Measurements from ENCODE around the gene PRKAB2. TPM values are rescaled to one million over a fixed set of nuclear protein-coding genes. Genes with fewer than 3 reads are reported as not detected.
"Not testable (repeated sequence)": the region's sequence is repeated elsewhere in the genome, so short reads cannot be mapped to it uniquely, and the experiment has no call there.

The PRKAB2 gene
- total RNA-seq, 1 experiment from 2014 or later: 8.1 TPM

GRCh38 chr1:147201276-147201675 lies 29.0 kb upstream of the PRKAB2 start:
- no peak overlapping the region for H3K4me3 ChIP-seq
- intact Hi-C loops (cut with micrococcal nuclease; ENCODE audit: unreplicated experiment): no loop called here
- no peak for DNase-seq
- no TSS peak for BruUV-seq (replicated peaks)
- H3K9me3 ChIP-seq (ENCODE audit: insufficient read depth, low read depth): no peaks in the 10 kb centered on the region
- H3K27ac ChIP-seq: no peak overlapping the region
- TF ChIP-seq CTCF (conservative IDR thresholded peaks at IDR 0.05) (no peak), EZH2 (IDR thresholded peaks at IDR 0.05; ENCODE audit: low read depth) (no peak)
- H3K36me3 ChIP-seq (ENCODE audit: low read depth): no peaks in the 10 kb centered on the region
- CTCF ChIA-PET: no interaction called here
- no peaks in the 10 kb centered on the region for H3K27me3 ChIP-seq (ENCODE audit: insufficient read depth, low read depth)
- POLR2A ChIA-PET (ENCODE audit: unreplicated experiment): interaction anchor here (0.7 kb wide), 1 partner anchor 25 kb away, joined by 4 read pairs; no protein-coding TSS in a partner anchor
- no peak overlapping the region for H2AFZ ChIP-seq
- no peaks in the 10 kb centered on the region for H4K20me1 ChIP-seq (ENCODE audit: insufficient read depth)
- H3F3A ChIP-seq (ENCODE audit: insufficient read depth, low read depth): no peaks in the 10 kb centered on the region
- no peaks in the 10 kb centered on the region for H3K4me1 ChIP-seq (replicated peaks; ENCODE audit: insufficient read depth)
- H3K9me2 ChIP-seq (ENCODE audit: insufficient read depth): 0 out of 2 replicates have a peak, but pooled peaks cover 5% of the 10 kb centered on the region
- no peaks in the 10 kb centered on the region for H3K79me2 ChIP-seq (ENCODE audit: low read depth)
- no peak overlapping the region for H3K4me2 ChIP-seq

DNA sequence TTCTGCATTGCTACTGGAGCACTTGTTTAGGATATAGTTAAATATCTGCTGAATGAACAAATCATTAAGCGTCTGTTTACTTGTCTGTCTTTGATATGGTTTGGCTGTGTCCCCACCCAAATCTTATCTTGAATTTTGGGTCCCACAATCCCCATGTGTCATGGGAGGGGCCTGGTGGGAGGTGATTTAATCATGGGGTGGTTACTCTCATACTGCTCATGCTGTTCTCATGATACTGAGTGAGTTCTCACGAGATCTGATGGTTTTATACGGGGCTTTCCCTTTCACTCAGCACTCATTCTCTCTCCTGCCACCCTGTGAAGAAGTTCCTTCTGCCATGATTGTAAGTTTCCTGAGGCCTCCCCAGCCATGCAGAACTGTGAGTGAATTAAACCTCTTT lies 25.1 kb upstream of the PRKAB2 start:
- BruUV-seq (replicated peaks); CTCF ChIA-PET; H3K27me3 ChIP-seq (ENCODE audit: insufficient read depth, low read depth); H3K9me3 ChIP-seq (ENCODE audit: insufficient read depth, low read depth); H4K20me1 ChIP-seq (ENCODE audit: insufficient read depth); H3K79me2 ChIP-seq (ENCODE audit: low read depth); H3K9me2 ChIP-seq (ENCODE audit: insufficient read depth); H3K4me1 ChIP-seq (replicated peaks; ENCODE audit: insufficient read depth); H3K4me2 ChIP-seq; DNase-seq; H3K36me3 ChIP-seq (ENCODE audit: low read depth); H3K27ac ChIP-seq; H3F3A ChIP-seq (ENCODE audit: insufficient read depth, low read depth); H2AFZ ChIP-seq; H3K4me3 ChIP-seq; intact Hi-C loops (cut with micrococcal nuclease; ENCODE audit: unreplicated experiment); POLR2A ChIA-PET (ENCODE audit: unreplicated experiment): not testable (repeated sequence)

DNA sequence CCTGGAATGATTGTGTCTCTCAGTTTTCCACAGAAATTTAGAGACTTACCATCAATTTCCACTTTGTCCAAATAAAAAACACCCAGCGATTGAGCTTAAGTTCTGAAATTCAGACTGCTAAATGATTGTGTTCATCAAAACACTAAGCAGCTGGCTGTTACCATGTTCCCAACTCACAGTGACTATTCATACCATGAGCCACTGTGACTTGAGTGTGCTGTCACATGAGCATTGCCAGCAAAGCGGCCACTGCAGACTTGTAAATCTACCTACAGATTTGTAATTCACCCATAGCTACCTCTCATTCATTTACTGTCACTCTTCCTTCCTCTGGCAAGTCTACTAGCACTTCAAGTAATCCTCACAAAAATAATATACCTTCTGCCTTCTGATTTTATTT lies 17.2 kb upstream of the PRKAB2 start:
- ChIA-PET POLR2A (ENCODE audit: unreplicated experiment) (interaction anchor here (0.7 kb wide), 1 partner anchor 17 kb away, joined by 4 read pairs; no protein-coding TSS in a partner anchor), CTCF (no interaction called here)
- intact Hi-C loops (cut with micrococcal nuclease; ENCODE audit: unreplicated experiment): no loop called here

More for the DNA sequence above, 17.2 kb upstream of the PRKAB2 start:
- no peaks in the 10 kb centered on the region for H3K27me3 ChIP-seq (ENCODE audit: insufficient read depth, low read depth)
- H4K20me1 ChIP-seq (ENCODE audit: insufficient read depth): no peaks in the 10 kb centered on the region
- H3F3A ChIP-seq (ENCODE audit: insufficient read depth, low read depth): no peaks in the 10 kb centered on the region
- no peaks in the 10 kb centered on the region for H3K79me2 ChIP-seq (ENCODE audit: low read depth)
- no peak overlapping the region for H3K4me2 ChIP-seq
- H2AFZ ChIP-seq: no peak overlapping the region
- H3K9me2 ChIP-seq (ENCODE audit: insufficient read depth): no peaks in the 10 kb centered on the region
- H3K4me3 ChIP-seq: no peak overlapping the region
- no TSS peak for BruUV-seq (replicated peaks)
- TF ChIP-seq CTCF (conservative IDR thresholded peaks at IDR 0.05): no peak
- no peak for TF ChIP-seq EZH2 (IDR thresholded peaks at IDR 0.05; ENCODE audit: low read depth)
- no peaks in the 10 kb centered on the region for H3K36me3 ChIP-seq (ENCODE audit: low read depth)
- no peak overlapping the region for H3K27ac ChIP-seq
- no peaks in the 10 kb centered on the region for H3K4me1 ChIP-seq (replicated peaks; ENCODE audit: insufficient read depth)
- H3K9me3 ChIP-seq (ENCODE audit: insufficient read depth, low read depth): no peaks in the 10 kb centered on the region
- DNase-seq: no peak

Measured in PC-9 (cell line).